Activated T-cell treated with anti-CD3 and anti-CD28 coated beads, Interleukin-2, amount 50 U/mL, for 48 hours (primary cell): ENCODE data around the gene RNPEPL1.

Experiments
- DNase-seq, 2 experiments: peaks; one replicate each; pipeline ENCODE4 v3.0.0-alpha.2; 2020

Gene RNPEPL1

GRCh38 chr2:240593026-240593702 lies 24.9 kb downstream of the RNPEPL1 start:
- DNase-seq: no peak

GRCh38 chr2:240593703-240594451 lies 25.6 kb downstream of the RNPEPL1 start:
- DNase-seq: no peak

GRCh38 chr2:240594511-240595380 lies 26.5 kb downstream of the RNPEPL1 start:
- DNase-seq: no peak

- DNase-seq: peak; percentile 64 to 69
These were observed 27.2 kb downstream of the RNPEPL1 start for GRCh38 chr2:240595381-240596079.

- DNase-seq: no peak
These were observed 27.8 kb downstream of the RNPEPL1 start for GRCh38 chr2:240596080-240596460.

GRCh38 chr2:240596491-240596931 lies 28.2 kb downstream of the RNPEPL1 start:
- no peak for DNase-seq

GRCh38 chr2:240597054-240597418 lies 28.8 kb downstream of the RNPEPL1 start:
- DNase-seq: no peak

GRCh38 chr2:240597419-240598181 lies 29.3 kb downstream of the RNPEPL1 start:
- DNase-seq: no peak

GRCh38 chr2:240598311-240598911 lies 30.1 kb downstream of the RNPEPL1 start:
- no peak for DNase-seq

GRCh38 chr2:240599141-240599583 lies 30.9 kb downstream of the RNPEPL1 start:
- no peak for DNase-seq

GRCh38 chr2:240600451-240600961 lies 32.2 kb downstream of the RNPEPL1 start:
- no peak for DNase-seq

GRCh38 chr2:240601061-240601830 lies 33.0 kb downstream of the RNPEPL1 start:
- no peak for DNase-seq

- no peak for DNase-seq
These were observed 33.5 kb downstream of the RNPEPL1 start for GRCh38 chr2:240601831-240602160.

GRCh38 chr2:240602266-240603050 lies 34.2 kb downstream of the RNPEPL1 start:
- no peak for DNase-seq

- no peak for DNase-seq
These were observed 35.0 kb downstream of the RNPEPL1 start for GRCh38 chr2:240603081-240603835.

- DNase-seq: no peak
These were observed 35.6 kb downstream of the RNPEPL1 start for GRCh38 chr2:240603846-240604245.

GRCh38 chr2:240604291-240604938 lies 36.1 kb downstream of the RNPEPL1 start:
- DNase-seq: no peak

- DNase-seq: no peak
These were observed 36.8 kb downstream of the RNPEPL1 start for GRCh38 chr2:240604939-240605716.
